HG02884 (cell line): ENCODE data around the gene CD48.

Experiments used
- ATAC-seq: cut with Tn5 transposase; IDR thresholded peaks from one replicate; pipeline ENCODE4 v1.9.1; 2021; ENCODE audit warnings: mild to moderate bottlenecking, moderate library complexity; ENCODE audit not compliant: unreplicated experiment

CD48 gene

DNA sequence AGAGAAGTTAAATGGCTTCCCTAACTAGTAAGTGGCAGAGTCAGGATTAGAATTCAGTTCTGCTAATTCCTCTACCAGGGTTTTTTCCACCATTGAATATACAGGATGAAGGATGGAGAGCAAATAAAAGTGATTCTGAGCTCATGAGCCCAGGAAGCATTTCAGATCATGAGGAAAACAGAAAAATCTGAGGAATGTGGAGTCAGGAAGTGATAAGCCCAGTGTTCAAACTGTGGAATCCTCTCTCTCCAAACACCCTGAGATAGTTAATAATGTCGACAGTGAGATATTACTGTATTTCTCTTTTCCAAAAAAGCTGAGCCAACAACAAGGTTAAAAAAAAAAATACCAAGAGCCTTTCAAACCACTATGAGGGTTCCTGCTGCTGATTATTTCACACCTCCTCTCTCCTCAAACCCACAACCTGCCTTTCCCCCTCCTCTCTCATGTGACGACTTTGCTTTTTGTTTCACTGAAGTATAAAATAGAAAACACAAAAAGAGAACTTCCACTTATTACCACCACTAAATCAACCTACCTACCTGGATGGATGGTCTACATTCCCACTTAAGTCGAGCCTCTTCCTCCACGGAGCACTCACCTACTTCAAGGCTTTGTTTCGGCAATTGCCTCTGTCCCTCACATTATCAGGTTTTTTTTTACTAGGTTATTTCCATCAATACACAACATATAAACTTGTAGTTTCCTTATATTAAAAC, 73.6 kb downstream of the CD48 start:
- no peak for ATAC-seq

DNA sequence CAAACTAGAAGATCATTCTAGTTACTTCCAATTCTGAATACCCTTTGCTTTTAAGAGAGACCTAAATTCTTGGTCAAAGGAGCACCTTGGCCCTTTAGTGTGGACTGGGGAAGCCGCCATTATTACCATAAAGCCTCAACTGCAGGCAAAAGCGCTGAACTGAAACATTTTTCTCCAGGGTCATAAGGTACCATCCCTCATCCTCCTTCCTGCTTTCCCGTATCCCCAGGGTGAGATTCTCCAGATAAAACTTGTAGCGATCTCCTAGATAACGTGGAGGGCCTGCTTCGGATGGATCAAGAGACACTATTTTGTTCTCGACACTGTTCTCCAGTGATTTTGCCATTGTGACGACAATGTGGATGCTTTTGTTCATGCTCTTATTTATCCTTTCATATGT, 74.6 kb downstream of the CD48 start:
- no peak for ATAC-seq

- ATAC-seq: no peak
These were observed 75.1 kb downstream of the CD48 start for GRCh38 chr1:160636547-160636946.

DNA sequence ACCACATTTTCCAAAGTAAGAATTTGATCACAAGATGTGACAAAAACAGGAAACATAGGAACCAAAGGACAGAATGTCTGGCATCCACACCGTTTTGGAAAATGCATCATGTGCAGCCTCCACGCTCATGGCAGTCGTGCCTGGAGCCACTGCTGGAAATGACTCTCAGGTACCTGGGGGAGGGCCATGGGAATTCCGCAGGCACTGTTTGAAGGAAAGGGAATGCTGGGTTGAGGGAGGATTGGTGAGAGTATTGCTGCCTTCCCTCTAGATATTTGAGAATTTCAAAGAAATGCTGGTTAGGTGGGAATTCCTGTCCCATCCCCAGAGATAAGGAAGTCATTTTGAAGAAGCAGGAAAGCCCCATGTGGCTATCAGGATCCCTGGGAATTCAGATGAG, 75.5 kb downstream of the CD48 start:
- ATAC-seq: no peak

DNA sequence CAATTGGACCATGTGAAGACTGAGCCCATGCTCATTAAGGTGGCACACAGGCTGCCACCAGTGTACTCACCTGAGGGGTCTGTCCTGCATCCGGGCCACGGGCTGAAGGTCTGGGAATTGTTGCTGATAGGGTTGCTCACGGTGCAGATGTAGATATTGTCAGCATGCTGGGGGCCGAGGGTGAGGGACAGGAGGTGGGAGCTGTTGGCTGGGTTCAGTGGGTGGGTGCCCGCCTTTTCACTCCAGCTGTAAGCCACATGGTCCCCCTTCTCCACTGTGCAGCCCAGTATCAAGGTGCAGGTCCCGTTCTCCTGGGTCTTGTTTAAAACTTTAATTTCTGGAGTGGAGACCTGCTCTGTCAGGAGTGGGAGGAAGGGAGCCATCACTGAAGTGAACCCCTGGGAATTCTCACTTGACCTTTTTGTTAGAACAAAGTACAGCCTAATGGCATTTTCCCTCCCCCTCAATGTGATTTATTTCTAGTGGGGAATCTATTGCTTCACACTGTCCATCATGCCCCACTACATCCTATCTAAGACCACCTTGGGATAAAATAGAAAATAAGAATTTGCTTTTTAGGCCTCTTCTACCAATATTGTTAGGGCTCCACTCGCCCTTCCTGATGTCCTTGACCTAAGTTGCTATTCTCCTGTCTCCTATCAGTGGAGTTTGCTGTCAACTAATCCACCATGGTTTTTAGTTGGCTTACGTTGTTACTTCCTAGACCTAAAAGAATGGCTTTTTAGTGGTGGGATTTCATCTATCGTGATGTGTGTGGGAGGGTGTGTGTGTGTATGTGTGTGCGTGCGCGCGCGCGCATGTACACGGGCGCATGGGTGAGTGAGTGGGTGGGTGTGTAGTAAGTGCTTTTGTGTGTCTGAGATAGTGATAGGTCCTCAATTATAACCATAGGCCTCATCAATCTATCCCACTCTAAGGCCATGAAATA, 76.8 kb downstream of the CD48 start:
- ATAC-seq: no peak

DNA sequence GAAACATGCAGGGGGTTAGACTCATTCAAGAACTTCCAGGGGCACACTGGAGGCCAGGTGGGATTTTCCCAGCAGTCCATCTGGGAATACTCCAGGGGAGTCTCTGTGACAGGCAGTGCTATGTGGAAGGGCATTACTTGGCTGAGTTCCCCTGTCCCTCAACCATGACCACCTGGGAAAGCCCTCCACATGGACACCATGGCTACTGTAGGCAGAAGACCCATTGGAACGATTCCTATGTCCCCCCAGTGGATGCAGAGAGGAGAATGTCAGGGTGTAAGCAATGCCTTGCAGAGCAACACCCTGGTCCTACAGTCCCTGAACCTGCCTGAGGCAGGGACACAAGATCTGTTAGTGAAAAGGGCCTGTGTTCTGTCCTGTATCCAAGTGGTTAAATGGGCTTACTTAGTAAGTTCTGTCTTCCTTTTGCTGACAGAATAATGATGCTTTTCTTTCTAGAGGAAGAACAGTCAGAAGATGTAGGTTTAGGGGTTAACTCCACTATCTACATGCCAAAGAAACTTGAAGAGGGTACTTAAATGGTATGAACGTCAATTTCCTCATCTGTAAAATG, 78.2 kb downstream of the CD48 start:
- ATAC-seq: no peak

DNA sequence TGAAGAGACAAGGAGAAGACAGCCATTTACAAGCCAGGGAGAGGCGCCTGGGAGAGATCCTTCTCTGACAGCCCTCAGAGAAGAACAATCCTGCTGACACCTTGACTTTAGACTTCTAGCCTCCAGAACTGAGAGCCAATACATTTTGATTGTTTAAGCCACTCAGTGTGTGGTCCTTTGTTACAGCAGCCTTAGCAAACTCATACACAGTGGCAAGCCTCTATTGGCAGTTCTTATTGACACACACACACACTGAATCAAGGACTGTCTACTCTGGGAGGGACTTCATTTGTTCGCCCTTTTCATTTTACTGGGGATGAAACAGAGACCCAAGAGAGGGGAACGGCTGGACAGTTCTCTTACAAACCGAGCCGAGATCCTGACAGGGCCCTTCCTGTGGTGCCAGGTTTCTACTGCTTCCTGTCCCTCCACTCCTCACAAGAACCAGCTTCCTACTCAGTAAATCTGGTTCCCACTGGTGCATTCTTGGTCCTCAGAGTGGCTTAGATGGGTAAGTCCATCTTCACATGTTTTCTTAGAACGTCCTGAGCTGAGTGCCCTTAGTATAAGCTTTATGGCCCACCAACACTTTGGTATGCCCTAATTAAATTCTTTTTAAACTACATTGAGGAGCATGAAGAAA, 79.5 kb downstream of the CD48 start:
- no peak for ATAC-seq

DNA sequence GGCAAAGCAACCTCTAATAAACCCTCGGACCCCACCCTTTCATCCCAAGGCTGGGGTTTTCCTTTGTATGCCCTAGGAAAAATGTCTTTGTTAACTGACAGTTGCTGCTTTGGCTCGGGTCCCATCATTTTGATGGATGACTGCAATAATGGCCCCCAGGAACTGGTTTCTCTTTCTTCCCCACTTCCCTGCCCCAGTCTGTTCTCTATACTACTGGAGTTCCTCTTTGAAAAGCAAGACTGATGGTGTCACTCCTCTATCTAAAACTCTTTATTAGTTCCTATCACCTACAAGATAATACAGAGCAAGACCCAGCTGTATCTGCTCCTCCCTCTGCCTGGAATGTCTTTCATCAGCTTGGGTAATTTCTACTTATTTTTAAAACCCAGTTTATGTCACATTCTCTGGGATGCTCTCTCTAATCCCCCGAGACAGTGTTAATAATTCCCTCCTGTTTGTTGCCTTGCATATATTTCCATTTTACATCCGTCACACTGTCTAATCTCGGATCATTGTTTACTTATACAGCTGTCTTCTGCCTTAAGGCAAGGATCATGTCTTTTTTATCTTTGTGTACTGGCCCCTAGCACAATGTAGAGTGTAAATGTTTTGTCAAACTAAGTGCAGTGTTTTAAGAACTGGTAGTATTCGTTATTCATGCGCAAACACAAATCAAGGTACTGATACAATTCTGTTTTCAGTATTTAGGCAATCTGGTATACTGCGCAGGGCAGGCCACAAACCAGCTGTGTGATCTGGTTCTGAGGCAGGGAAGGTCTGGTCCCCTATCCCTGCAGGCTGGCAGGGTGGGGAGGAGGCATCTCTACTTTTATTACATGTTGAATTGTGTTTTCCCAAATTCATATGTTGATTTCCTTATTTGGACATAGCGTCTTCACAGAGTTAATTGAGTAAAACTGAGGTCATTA, 80.8 kb downstream of the CD48 start:
- ATAC-seq: no peak

GRCh38 chr1:160629286-160630210, 82.1 kb downstream of the CD48 start:
- ATAC-seq: no peak

- ATAC-seq: no peak
These were observed 82.8 kb downstream of the CD48 start for GRCh38 chr1:160628799-160629263.
